K562 (cell line): ENCODE data around the gene ERF. TPM values are rescaled to one million over a fixed set of nuclear protein-coding genes. Genes with fewer than 3 reads are reported as not detected.

Experiments
- AFF1 ChIP-seq, 2 experiments: fragments of 450-650 bp; IDR thresholded peaks; 2 replicates each; pipeline ENCODE4 v1.6.1; 2018; ENCODE audit warnings: mild to moderate bottlenecking in 2 of 2, low read depth in 1 of 2; ENCODE audit not compliant: partially characterized antibody in 2 of 2
- C11orf30 ChIP-seq: fragments of 450-650 bp; IDR thresholded peaks from 2 replicates; pipeline ENCODE4 v1.6.1; 2016; ENCODE audit warnings: low read depth, mild to moderate bottlenecking
- ETV6 ChIP-seq, 3 experiments: fragments of 150-350 bp in 1 of 3; sonication (generic) in 1 of 3; formaldehyde crosslinking in 1 of 3; IDR thresholded peaks; 2 replicates each; pipeline versions ENCODE4 v1.6.1 to v1.8.0; 2014 to 2022; ENCODE audit warnings: borderline replicate concordance in 2 of 3, low read depth in 2 of 3, antibody characterized with exemption in 1 of 3, low read length in 1 of 3, mild to moderate bottlenecking in 1 of 3, missing genetic modification reagents in 1 of 3
- EZH2 ChIP-seq: IDR thresholded peaks from 2 replicates; pipeline ENCODE4 v1.6.1; 2012; ENCODE audit warnings: low read depth, mild to moderate bottlenecking, inconsistent platforms, low read length, borderline replicate concordance
- FOXM1 ChIP-seq, 2 experiments: fragments of 450-650 bp in 1 of 2; sonication (generic) in 1 of 2; formaldehyde crosslinking in 1 of 2; IDR thresholded peaks; 2 replicates each; pipeline versions ENCODE4 v1.6.1 to v1.9.0; 2017 to 2022; ENCODE audit warnings: low read depth in 2 of 2, mild to moderate bottlenecking in 2 of 2, missing genetic modification reagents in 1 of 2, moderate library complexity in 1 of 2
- HDAC8 ChIP-seq: fragments of 450-650 bp; IDR thresholded peaks from 2 replicates; pipeline ENCODE4 v1.6.1; 2016; ENCODE audit warnings: mild to moderate bottlenecking, missing genetic modification characterization, moderate library complexity, missing compliant biosample characterization
- NFATC3 ChIP-seq: fragments of 450-650 bp; IDR thresholded peaks from 2 replicates; pipeline ENCODE4 v1.6.1; 2017; ENCODE audit warnings: mild to moderate bottlenecking
- NRF1 ChIP-seq, 2 experiments: fragments of 450-650 bp; IDR thresholded peaks in 1 of 2; conservative IDR thresholded peaks in 1 of 2; 2 replicates each; pipeline ENCODE4 v1.6.1; 2014; ENCODE audit warnings: mild to moderate bottlenecking in 2 of 2
- POLR2A ChIP-seq: fragments of 450-650 bp; conservative IDR thresholded peaks from 2 replicates; pipeline ENCODE4 v1.6.1; 2016
- RHOXF2B ChIP-seq: fragments of 250-450 bp; sonication (Bioruptor Pico); conservative IDR thresholded peaks from 2 replicates; pipeline ENCODE4 v1.5.1; 2021
- ZBTB40 ChIP-seq, 2 experiments: fragments of 450-650 bp in 1 of 2; sonication (generic) in 1 of 2; formaldehyde crosslinking in 1 of 2; IDR thresholded peaks; 2 replicates each; pipeline versions ENCODE4 v1.7.1 to v1.9.0; 2016 to 2022; ENCODE audit warnings: inconsistent platforms in 1 of 2, mild to moderate bottlenecking in 1 of 2, missing genetic modification reagents in 1 of 2
- ZC3H11A ChIP-seq: IDR thresholded peaks from 2 replicates; pipeline ENCODE4 v1.6.1; 2012; ENCODE audit warnings: low read depth, low read length, improper control_type of control experiment
- polyA plus RNA-seq, 8 experiments: library from polyadenylated mRNA; depleted of rRNA in 4 of 8; stranded (reverse) in 5 of 8; unstranded in 3 of 8; fragments of >200 nt; fragmentation: Nextera tagmentation in 2 of 8; fragmentation: Illumina TruSeq in 1 of 8; extraction: Ambion mirVana in 2 of 8; extraction: Trizol in 1 of 8; gene quantifications; 2 replicates each; pipeline versions ENCODE4 v1.2.1 to v1.2.3, GENCODE V29; 2011 to 2014; ENCODE audit warnings: inconsistent platforms in 1 of 8, missing spikeins in 1 of 8
- total RNA-seq, 7 experiments: library from RNA; depleted of rRNA in 6 of 7; stranded (reverse); fragments of >200 nt in 6 of 7; fragmentation: Illumina TruSeq in 2 of 7; extraction: Trizol in 2 of 7; gene quantifications; 2 replicates each; pipeline versions ENCODE4 v1.2.1 to v1.2.3, GENCODE V29; 2011 to 2021; ENCODE audit warnings: low replicate concordance in 1 of 7

The ERF gene
- total and polyA plus RNA-seq, 9 of the 15 experiments (the other 6 are each of a cell fraction or from before 2014, with no cell fraction given): 0.03 to 75.4 (median 27.0) TPM

- TF ChIP-seq ZBTB40 (IDR thresholded peaks at IDR 0.05): 0 out of 2 replicates have a peak, but pooled peaks have one; percentile 22
- no peak for TF ChIP-seq ZBTB40 (CRISPR knock-in tag; IDR thresholded peaks at IDR 0.05)
- no peak for TF ChIP-seq NFATC3
- TF ChIP-seq RHOXF2B: no peak
- 0 out of 2 replicates have a peak, but pooled peaks have one; percentile 39 for TF ChIP-seq POLR2A
- TF ChIP-seq FOXM1 (IDR thresholded peaks at IDR 0.05; ENCODE audit: low read depth): no peak
- TF ChIP-seq FOXM1 (CRISPR knock-in tag; IDR thresholded peaks at IDR 0.05; ENCODE audit: low read depth): no peak
- no peak for TF ChIP-seq C11orf30
- no peak for TF ChIP-seq AFF1 (IDR thresholded peaks at IDR 0.05; ENCODE audit: low read depth in 1 of 2, partially characterized antibody in 2 of 2)
- no peak for TF ChIP-seq EZH2
- TF ChIP-seq ETV6 (IDR thresholded peaks at IDR 0.05; ENCODE audit: borderline replicate concordance in 1 of 2, low read depth in 2 of 2, low read length in 1 of 2): no peak
- no peak for TF ChIP-seq ETV6 (CRISPR knock-in tag; IDR thresholded peaks at IDR 0.05; ENCODE audit: borderline replicate concordance)
- peak in 1 of 2 experiments; percentile 17; a peak in 1 of 4 replicates for TF ChIP-seq NRF1 (conservative IDR thresholded peaks at IDR 0.05 in 1 of 2, IDR thresholded peaks at IDR 0.05 in 1 of 2)
- no peak for TF ChIP-seq ZC3H11A
- no peak for TF ChIP-seq HDAC8 (tag)
These were observed 2.3 kb downstream of the ERF start (continued) for GRCh38 chr19:42252365-42253244.
